Activated CD8-positive, alpha-beta memory T cell treated with anti-CD3 and anti-CD28 coated beads for 1 hour (primary cell): ENCODE data around the gene PTCD1.
A peak's percentile ranks its signal among the peaks of the same experiment; 100 is the strongest.

Experiments
- DNase-seq, 2 donors: peaks; one replicate each; pipeline ENCODE4 v3.0.0-alpha.2; 2020; ENCODE audit warnings: low read depth in 1 of 2; ENCODE audit errors: extremely low read depth in 1 of 2

Gene PTCD1

GRCh38 chr7:99409192-99409572, 29.4 kb downstream of the PTCD1 start:
- DNase-seq, result no peak

- peak; percentile 81 to 83 for DNase-seq
Measured at GRCh38 chr7:99408379-99409191, 30.0 kb downstream of the PTCD1 start, which contains the start of the genes BUD31 and PDAP1. BUD31 (plus strand) TSS chr7:99408969; CDS start chr7:99411093, 2,124 bp downstream. PDAP1 (minus strand) TSS chr7:99408597; CDS start chr7:99408548, 49 bp downstream.

- peak in 1 of 2 donors; percentile 12 for DNase-seq
Measured at GRCh38 chr7:99407872-99408378, 30.7 kb downstream of the PTCD1 start.

- no peak for DNase-seq
Measured at GRCh38 chr7:99406557-99406956, 32.0 kb downstream of the PTCD1 start.

- DNase-seq, result no peak
Measured at GRCh38 chr7:99404977-99405320, 33.6 kb downstream of the PTCD1 start.

GRCh38 chr7:99404235-99404976, 34.2 kb downstream of the PTCD1 start:
- DNase-seq, result no peak

GRCh38 chr7:99403764-99404163, 34.8 kb downstream of the PTCD1 start:
- no peak for DNase-seq

- DNase-seq, result no peak
Measured at GRCh38 chr7:99402854-99403253, 35.7 kb downstream of the PTCD1 start.

GRCh38 chr7:99399597-99399996, 39.0 kb downstream of the PTCD1 start:
- DNase-seq, result no peak

GRCh38 chr7:99398891-99399445, 39.6 kb downstream of the PTCD1 start:
- no peak for DNase-seq

- DNase-seq, result no peak
Measured at GRCh38 chr7:99397297-99397983, 41.2 kb downstream of the PTCD1 start.

- DNase-seq, result no peak
Measured at GRCh38 chr7:99396418-99397296, 41.9 kb downstream of the PTCD1 start.

- DNase-seq, result no peak
Measured at GRCh38 chr7:99395616-99396327, 42.8 kb downstream of the PTCD1 start.

- no peak for DNase-seq
Measured at GRCh38 chr7:99394188-99394502, 44.5 kb downstream of the PTCD1 start.

GRCh38 chr7:99393355-99394187, 45.0 kb downstream of the PTCD1 start:
- no peak for DNase-seq

GRCh38 chr7:99392659-99393354, 45.8 kb downstream of the PTCD1 start:
- DNase-seq, result peak; percentile 65 to 69

GRCh38 chr7:99392046-99392445, 46.6 kb downstream of the PTCD1 start:
- no peak for DNase-seq
